Dermis blood vessel endothelial cell (primary cell): ENCODE results near the gene NKX2-1. TPM values are rescaled to one million over a fixed set of nuclear protein-coding genes. Genes with fewer than 3 reads are reported as not detected.

Source experiments
- DNase-seq: peaks from one replicate; pipeline ENCODE4 v3.0.0; 2010
- total RNA-seq: library from RNA; depleted of rRNA; stranded (reverse); fragments of >200 nt; gene quantifications from 2 replicates; pipeline ENCODE4 v1.2.3, GENCODE V29; 2014

Gene NKX2-1
- total RNA-seq, 1 donor from 2014 or later: not detected

- DNase-seq: no peak
Observed at GRCh38 chr14:36517242-36518030, 2.6 kb downstream of the NKX2-1 start.

DNA sequence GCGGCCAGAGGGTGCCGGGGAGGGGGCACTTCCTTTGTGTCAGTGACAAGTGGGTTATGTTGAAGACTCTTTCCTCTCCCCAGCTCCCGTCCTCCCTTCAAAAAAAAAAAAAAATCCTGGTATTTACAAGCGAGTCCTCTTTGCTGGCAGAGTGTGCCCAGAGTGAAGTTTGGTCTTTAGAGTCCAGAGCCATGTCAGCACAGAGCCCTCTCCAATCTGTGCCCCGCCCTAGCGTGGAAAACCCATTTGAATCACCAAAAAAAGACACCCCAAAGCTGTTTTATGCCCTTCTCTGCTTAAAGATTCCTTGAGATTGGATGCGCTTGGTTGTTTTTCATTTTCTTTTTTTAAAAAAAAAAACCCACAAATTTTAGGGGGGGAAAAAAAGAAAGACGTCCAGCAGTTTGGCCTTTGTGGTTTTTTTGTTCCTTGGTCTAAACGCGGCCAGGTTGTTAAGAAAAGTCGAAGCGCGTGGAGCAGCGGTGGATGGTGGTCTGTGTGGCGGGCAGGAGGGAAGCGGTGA is 3.3 kb downstream of the NKX2-1 start:
- no peak for DNase-seq

- DNase-seq: no peak
Observed at GRCh38 chr14:36515896-36516718, 3.9 kb downstream of the NKX2-1 start.

DNA sequence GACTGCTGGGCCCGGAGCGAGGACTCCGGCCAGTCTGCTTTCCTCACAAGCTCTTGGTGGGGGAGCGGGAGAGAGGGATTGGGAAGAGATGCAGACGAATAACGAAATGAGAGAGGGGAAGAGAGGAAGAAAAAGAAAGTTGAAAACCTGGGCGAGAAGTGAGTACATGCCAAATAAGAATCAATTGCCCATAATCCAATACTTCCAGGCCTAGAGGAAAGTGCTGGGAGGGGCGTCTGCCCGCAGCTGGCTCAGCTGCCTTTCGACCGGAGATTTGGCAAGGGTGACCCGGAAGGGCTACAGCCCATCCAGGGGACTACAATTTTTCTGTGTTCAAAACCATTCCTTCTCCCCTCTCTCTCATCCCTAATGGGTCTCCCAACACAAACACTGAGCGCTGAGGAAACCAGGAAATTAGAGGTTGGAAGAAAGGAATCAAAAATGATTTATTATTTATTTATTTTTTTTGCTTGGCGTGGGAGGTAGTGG is 4.9 kb downstream of the NKX2-1 start:
- DNase-seq: no peak

DNA sequence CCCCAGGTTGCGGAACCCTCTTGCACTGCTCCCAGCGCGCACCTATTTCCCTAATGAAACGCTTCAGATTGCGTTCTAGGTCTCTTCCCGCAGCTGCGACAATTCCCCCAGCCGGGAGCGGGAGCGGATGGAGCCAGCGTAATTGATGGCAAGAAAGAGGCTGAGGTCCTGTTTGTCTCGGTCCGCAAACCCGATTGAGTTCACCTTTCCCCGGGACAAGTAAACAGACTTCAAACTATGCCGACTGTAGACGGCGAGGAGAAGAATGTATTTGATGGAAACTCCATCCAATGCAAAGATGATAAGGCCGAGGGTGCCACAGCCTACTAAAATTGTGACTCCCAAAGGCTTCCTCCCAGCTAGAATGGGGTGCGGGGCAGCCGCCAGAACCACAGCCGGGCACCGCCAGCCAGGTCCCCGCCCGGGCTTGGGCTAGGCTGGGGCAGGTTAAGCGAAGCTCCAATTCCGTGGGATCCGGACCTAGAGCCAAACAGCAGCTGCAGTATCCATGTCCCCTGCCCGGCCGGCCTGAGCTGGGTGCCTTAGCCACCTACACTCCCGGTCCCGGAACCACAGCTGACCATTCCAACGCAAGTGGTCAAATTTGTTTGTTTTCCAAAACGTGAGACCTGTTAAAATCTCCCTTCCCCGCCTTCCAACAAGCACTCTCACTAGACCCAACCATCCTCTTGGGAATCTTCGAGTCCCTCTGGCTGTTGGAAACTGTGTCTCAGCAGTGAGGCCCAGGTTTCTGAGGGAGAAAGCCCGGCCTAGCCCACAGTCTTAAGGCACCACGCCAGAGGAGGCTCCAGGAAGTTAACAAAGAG is 5.5 kb downstream of the NKX2-1 start:
- no peak for DNase-seq

DNA sequence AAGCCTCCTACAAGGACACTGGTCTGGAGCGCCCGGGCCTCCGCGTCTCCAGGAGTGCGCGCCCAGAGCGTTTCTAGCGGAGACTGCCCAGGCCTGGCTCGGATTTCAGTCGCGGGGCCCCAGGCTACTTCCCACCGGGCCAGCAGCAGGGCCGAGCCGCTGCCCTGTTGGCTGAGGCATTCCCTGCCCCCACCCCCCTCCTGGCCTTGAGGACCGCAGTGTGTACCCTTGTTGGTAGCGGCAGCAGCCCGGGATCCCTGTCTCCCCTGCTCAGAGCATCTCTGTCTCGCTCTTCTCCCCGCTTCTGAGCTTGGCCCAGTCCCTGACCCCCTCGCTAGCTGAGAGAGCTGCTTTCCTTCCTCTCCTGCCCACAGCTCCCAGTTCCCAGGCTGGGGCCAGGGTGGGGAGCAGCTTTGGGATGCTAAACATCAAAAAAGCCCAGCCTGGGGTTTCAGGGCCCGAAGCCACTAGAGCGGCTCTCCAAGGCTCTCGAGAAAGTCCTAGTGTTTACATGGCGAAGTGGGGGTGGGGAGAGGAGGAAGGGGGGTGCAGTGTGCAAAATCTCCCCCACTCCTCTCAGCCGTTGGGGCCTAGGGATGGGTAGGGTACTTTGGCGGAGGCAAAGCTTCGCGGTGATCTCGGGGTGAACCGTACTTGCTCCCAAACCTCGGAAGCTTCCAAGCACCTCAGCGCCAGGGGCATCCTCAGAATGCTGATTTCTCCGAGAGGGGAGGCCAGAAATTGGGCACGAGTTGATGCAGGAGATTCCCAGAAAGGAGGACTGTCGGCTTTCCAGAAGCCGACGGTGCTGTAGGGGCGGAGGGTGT is 6.4 kb downstream of the NKX2-1 start:
- DNase-seq: no peak

- no peak for DNase-seq
Observed at GRCh38 chr14:36513012-36513420, 7.0 kb downstream of the NKX2-1 start.

DNA sequence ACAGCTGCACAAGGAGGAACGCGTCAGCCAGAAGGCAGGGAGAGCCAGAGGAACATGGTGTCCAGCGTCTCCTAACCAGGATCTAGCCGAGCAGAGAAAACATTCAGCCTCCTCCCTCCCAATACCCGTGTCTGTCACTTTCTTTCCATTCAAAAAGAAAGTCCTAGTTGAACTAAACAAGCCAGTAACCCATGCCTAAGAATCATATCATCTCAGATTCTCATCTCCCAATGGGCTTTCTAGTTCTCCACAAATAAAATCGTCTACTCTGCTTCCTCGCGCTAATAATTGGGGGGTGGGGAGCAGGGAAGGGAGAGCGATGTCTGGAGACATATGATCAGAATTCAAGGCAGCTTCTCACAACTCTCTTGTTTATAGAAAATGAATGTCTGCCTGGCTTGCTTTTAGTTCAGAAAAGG is 7.4 kb downstream of the NKX2-1 start:
- no peak for DNase-seq

DNA sequence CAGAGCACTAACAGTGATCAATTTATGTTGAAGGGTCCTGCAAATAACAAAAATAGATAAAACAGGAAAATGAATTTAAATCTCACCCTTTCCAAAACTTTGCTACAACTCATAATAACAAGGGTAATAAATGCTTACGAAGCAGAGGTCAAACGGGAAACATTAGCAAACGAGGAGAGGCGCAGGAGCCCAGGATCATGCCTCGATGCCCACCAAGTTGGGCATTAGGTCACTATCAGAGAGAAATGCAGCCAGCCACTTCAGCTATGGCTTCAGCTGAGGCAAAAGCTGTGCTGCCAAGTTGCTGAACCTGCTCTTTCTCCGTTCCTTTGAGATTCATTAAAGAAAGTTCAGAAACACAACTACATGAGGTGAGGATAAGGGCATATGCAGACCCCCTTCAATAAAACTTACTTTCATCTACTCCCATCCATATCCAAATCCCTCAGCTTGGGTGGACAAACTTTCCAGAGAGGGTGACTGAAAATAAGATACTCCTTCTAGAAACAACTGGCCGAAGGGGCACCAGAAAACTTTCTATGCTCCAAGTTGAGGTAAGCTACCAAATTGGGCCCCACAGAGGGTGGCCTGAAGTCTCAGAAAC is 7.9 kb downstream of the NKX2-1 start:
- no peak for DNase-seq

DNA sequence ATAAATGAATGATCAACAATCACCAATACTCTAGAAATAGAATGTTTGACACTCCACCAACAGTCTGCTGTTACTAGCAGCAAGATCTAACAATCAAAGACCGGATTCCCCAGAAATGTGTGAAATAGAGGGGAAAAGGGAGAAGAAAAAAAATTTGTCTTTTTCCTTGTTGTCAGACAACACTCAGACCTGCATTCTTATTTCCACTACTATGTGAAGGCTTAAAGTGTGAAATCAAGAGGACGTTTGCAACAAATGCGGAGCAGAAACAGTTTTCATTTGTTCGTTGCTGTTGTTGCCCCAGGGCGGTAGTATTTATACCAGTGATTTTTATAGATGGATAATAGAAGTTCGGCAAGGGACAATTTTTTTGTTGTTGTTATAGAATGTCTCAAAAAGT is 9.2 kb downstream of the NKX2-1 start:
- no peak for DNase-seq

GRCh38 chr14:36510078-36510799 is 9.8 kb downstream of the NKX2-1 start:
- DNase-seq: no peak

DNA sequence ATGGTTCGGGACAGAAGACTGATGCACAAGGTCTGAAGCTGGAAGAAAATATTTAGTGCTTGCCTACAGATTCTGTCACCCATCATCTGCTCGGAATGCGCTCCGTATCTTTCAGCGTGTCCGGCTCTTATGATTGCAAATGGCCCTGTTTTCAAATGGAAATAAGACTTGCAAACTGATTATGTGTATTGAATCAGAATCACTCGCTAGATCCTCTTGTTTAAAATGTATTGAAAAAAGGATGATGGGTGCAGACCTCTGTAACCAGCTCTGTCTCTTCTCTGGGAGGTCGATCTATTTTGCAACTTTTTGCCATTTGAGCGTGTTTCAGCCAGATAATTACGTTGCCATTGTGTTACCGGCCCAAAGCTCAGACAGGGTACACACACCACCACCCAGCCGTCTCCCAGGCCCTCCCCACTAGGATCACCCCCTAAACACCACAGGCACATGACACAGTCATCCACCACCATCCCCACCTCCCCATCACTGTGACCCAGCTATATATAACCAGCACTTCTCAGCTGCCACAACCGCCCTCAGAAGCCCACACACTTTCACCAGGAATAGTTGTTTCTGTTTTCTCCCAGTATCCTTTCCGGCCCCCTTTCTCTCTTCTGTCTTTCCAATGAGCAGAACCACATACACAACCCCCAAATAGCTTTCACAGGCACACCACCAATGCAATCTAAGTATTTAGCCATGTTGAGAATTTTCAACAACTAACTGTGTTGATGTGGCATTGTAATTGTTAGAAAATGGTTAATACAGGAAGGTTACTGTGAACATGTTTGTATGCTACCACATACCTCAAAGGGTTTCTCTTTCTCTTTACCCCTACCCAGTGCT is 10.7 kb downstream of the NKX2-1 start:
- no peak for DNase-seq

DNA sequence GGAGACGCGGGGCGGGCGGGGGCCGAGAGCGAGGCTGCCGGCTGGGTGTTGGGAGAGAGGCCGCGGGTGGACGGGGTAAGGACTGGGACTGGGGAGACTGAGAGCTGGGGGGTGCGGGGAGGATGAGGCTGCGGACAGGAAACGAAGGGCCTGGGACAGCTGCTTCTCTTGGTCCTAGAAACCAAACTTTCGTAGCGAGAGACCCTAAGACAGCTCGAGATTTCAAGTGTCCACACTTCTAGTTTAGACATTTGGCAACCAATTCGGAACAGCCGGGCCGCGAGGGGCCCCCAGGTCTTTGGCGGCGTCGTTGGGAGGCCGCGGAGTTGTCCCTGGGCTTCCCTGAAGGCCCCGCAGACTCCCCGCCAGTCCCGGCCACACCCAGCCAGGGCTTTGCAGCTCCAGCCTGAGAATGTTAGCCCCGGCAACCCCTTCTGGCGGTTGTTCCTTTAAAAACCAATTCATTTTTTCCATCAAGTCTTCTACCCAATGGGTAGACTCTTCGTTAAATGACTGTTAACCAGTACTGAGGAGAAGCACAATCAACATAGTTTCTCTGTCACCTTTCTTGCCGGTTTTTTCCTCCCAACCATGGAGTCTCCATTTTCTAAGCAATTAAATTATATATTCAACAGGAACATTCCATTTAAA is 11.5 kb downstream of the NKX2-1 start:
- DNase-seq: no peak

GRCh38 chr14:36507847-36508417 is 12.1 kb downstream of the NKX2-1 start:
- no peak for DNase-seq

DNA sequence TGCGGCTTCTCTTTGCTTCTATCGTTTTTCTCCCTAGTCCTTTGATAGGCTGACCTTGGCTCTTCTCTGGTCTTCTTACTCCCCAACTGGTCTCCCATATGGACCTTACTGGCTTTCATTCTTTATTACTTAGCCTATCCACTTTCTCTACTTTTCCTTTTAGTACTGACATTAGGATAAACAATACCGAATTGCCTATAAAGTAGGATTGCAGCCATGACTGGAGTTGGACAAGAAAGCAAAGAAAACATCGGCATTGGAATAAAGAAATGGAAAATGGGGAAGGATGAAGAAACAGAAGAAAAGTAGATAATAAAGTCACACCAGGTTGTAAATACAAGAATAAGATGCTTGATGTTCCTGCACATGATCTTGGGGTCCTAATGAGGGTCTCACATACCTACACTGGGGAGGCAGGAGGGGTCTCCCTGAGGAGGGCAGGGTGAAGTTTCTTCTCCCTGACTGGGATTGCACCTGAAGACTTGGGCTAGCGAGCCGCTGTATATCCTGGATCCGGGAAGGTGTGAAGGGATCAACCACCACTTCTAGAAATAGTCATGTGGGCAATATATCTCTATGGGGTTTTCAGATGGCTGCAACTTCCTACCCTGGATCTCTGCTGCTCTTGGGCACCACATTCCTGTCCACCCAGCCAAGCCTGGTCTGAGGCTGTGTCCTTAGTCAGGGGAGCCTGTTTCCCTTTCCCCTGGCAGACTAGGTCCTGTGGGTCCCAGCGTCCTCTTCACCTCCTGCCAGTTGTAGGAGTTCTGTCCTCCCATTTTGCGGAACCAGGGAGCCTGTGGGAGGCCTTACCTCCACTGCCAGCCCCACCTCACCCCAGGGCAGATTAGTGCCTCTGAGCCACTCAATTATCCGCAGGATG is 13.1 kb downstream of the NKX2-1 start:
- DNase-seq: no peak

DNA sequence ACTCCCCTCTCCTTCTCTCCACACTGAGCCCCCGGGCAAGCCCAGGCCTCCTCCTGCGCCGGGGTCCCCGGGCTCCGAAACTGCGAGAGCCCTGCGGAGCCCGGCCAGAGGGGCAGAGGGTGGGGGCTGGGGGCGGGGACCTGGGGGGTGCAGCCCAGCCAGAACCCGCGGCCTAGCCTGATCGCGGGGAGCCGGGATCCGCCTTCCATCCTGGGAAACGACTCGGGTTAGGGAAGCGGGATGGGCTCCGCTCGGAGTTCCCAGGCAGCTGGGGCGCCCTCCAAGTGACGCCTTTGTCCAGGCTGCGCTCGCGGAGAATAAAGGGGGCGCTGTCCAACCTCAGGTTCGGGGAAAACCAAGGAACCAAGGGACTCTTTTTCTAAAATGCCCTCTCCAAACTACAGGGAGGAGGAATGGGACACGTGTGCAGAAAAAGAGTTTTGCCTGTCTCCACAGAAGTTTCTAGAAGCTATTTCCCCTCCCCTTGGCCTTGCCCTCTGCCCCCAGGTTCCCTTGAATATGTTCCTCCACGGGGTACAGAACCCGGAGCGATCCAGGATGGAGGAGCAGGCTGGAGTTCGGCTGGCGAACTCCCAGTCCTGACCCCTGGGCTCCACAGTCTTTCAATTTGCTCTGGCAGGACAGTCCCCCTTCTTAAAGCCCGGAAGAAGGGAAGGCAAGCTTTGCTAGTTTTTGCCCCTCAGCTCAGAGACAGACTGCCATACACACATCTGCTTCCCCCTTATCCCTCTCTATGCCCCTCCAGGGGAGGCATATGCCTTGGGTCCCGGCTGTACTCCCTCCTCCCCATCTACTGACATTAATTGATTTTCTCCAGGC is 13.9 kb downstream of the NKX2-1 start:
- no peak for DNase-seq
